Activated CD8-positive, alpha-beta memory T cell treated with anti-CD3 and anti-CD28 coated beads for 48 hours (primary cell): ENCODE measurements around the gene NUDT15.
A peak's percentile ranks its signal among the peaks of the same experiment; 100 is the strongest.
"Not testable (repeated sequence)": the region's sequence is repeated elsewhere in the genome, so short reads cannot be mapped to it uniquely, and the experiment has no call there.

Source experiments
- DNase-seq, 3 experiments: peaks; one replicate each; pipeline ENCODE4 v3.0.0-alpha.2; 2020; ENCODE audit warnings: low read depth in 2 of 3, low spot score in 2 of 3

The NUDT15 gene

DNA sequence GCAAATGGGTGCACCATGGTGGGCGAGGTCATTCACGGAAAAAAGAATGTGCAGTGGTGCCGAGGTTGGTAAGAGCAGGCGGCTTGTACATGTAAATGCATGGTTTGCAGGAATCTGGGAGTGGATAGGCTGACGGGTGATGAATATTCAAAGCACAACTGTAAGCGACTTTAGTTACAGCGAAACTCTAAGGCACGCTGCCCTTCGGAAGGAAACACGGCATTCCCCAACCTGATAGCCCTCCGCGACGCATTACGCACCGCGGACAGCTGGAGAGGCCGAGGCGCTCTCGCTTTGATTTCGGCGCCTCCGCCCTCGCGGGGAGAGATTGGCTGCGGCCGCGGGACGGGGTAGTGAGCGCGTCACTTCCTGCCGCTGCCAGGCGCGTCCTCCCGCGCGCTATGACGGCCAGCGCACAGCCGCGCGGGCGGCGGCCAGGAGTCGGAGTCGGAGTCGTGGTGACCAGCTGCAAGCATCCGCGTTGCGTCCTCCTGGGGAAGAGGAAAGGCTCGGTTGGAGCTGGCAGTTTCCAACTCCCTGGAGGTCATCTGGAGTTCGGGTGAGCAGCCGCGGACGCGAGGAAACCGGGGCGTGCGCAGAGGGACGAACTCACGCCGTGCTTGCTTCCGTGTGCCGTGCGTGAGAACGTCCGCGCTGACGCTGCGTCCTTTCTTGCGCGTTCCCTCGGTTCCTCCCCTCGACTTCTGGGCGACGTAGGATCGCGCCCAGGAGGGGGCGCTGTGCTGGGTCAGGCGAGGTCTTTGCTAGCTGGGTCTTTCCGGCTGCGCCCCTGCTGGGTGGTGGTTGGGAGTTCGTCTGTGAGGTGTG is at the start of gene NUDT15:
Gene NUDT15 (plus strand): TSS at position 381 of the 828 bp plus-strand sequence. CDS start 21 bp downstream, at position 402.
- peak; percentile 86 to 90 (median 88) for DNase-seq

DNA sequence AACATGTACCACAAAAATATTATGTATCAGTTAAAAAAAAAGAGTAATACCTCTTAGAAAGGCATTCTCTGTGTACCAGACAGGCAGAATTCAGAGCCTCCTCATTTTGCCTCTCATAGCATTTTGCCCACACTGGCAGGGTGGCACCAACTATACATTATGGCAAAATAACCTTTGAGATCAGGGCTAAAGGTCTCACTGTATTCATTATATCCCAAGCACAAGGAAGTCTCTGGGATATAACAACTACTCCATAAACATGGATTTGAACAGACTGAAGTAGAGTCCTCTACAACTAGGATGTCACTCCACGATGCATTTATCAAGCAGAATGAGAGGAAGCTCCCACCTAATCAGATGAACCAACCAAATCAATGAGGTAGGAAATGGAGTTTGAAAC is 47.1 kb upstream of the NUDT15 start:
- DNase-seq, result no peak

DNA sequence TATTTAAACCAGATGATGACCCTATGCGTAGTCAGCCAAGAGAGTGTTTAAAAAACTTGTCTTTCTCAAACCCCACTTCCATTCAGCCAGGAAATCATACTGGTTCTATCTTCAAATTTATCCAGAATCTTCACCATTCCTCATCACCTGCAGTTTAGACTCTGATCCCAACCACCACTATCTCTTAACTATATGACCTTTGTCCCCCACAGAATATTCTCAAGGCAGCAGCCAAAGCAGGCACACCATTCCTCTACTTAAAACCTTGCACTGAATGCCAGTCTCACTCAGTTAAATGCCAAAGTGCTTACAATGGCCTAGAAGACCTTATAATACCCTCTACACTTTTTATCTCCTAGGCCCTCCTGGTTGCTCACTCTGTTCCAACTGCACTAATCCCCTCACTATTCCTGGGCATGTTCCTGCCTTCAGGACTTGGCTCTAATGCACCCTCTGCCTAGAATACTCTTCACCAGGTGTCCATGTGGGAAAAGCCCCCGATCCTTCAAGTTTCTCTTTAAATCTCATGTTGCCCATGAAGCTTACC is 46.5 kb upstream of the NUDT15 start:
- no peak for DNase-seq

DNA sequence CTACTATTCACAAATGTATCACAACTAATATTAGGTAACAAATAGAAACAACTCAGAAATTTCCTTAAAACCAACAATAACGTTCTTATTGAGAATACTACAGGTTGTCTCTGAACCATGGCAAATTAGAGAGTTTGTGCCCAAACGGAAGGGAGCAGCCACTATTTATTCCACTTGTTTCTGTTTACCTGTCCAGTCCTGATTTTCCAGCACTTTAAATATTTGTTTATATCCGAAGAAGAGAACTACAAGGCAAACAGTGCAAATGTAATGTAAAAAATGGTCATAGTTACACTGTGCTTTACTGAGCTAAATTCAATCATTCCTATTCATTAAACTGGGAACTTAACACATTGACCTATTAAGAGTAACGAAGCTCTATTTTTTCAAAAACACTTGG is 45.7 kb upstream of the NUDT15 start:
- DNase-seq, result no peak

DNA sequence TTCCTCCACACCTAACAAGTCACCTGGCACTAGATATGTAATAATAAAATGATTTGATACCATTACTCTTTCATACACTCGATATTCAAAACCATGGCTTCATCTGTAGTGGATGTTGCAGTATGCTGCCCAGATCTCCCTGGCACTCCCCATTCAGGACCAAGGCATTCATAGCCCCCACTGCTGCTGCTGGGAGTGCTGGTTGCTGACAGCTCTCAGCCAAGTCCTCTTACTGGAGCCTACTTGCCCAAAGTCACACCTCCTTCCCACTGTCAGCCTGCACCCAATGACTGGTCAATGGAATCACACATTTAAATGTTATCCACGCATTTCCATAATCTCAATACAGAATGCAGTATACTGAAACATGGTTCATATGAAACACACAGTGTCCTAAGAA is 40.1 kb upstream of the NUDT15 start:
- no peak for DNase-seq

DNA sequence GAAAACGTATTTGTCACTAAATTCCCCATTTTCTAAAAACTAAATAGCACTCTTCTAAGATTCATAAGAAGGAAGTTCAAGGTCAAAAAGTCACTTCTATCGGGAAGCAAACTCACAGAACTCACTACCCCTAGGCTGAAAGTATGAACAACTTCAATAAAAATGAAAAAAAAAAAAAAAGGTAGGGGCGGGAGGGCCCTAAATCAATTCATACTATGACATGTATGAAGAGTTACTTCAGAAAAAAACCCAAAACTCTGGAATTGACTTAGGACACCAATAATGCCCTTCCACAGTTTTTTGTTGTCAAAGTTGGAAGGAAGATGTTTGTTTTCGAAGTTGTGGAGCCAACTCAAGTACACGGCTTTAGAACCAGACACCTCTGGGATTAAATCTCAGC is 37.6 kb upstream of the NUDT15 start:
- no peak for DNase-seq

DNA sequence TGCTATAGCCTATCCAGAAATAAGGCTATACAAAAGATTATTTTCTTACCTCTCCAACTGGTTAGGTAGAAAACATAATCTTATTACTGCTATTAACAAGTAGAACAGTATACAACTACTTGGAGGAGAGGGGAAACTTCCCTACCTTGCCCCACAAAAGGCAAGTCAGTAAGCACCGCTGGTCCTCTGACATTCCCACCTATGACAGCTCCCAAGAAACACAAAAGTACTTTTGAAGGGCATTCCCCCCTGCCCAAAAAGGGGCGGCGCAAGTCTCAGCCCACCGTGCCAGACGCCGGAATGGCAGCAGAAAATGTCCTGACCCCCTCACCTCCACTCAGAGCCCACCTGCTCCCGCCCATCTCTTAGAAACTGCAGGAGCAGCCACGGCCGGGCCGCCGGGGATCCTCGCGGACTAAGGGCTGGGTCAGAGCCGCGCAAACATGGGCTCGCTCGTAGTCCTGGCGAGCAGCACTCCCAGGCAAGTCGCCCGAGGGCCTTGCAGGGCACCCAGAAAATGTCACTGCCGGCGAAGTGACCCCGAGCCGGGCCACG is 36.9 kb upstream of the NUDT15 start:
- peak in 1 of 3 experiments; percentile 6 for DNase-seq

DNA sequence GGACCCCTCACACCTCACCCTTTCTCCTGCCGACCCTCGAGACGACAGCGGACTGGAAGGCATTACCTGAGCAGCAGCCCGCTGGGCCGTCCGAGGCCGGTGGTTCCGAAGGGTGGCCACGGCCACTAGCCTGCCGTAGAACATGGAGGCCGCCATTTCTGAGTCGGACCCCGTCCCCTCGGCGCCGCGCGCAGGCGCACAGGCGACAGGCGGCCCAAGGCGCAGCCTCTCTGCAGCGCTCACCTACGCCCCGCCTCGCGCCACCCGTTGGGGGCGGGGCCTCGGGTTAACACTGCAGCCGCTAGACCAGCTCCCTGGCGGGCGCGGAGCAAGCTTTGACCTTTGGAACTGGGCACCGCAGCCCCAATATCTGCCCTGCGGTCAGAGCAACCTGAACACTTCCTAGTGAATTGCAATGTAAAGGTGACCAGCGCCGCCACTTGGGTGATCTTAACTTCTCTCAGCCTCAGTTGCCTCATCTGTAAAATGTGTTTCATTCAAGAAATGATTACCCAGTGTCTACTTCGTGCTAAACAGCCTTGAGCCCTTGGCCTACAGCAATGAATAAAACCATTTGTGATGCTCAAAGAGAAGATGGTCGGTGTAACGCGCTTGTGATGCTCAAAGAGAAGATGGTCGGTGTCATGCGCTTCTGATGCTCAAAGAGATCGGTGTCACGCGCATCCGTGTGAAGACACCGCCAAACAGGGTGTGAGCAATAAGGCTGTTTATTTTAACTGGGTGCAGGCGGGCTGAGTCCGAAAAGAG is 36.2 kb upstream of the NUDT15 start, which contains the start of gene SUCLA2:
Gene SUCLA2 (minus strand): TSS at position 160 of the 768 bp plus-strand sequence. CDS start 4 bp downstream, at position 156.
- peak; percentile 73 to 90 (median 79) for DNase-seq

DNA sequence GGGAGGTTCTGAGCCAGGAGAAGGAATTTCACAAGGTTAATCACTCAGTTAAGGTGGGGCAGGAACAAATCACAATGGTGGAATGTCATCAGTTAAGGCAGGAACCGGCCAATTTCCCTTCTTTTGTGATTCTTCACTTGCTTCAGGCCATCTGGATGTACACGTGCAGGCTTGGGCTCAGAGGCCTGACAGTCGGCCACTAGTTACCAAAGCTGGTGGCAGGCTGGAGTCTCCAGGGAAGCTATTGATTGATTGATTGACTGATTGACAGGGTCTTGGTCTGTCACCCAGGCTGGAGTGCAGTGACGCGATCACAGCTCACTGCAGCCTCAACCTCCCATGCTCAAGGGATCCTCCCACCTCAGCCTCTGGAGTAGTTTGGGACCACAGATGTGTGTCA is 35.5 kb upstream of the NUDT15 start:
- DNase-seq, result not testable (repeated sequence)

DNA sequence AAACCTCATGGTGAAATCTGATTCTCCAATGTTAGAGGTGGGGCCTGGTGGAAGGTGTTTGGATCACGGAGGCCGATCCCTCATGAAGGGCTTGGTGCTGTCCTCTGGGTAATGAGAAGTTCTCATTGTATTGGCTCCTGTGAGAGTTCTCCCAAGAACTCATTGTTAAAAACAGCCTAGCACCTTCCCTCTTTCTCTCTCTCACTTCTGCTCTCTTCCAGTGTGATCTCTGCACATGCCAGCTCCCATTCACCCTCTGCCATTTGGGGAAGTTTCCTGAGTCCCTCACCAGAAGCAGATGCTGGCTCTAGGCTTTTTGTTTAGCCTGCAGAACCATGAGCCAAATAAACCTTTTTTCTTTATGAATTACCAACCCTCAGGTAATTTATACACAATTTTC is 33.3 kb upstream of the NUDT15 start:
- no peak for DNase-seq

DNA sequence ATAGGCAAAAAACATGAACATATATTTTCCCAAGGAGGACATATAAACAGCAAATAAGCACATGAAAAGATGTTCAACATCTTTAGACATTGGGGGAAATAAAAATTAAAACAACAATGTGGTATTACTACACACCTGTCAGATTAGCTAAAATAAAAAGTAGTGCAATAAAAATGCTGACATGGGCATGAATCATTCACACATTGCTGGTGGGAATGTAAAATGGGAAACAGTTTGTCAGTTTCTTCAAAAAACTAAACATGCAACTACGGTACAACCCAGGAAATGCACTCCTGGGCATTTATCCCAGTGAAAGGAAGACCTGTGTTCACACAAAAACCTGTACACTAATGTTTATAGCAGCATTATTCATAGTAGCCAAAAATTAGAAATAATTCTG is 31.1 kb upstream of the NUDT15 start:
- DNase-seq, result no peak

DNA sequence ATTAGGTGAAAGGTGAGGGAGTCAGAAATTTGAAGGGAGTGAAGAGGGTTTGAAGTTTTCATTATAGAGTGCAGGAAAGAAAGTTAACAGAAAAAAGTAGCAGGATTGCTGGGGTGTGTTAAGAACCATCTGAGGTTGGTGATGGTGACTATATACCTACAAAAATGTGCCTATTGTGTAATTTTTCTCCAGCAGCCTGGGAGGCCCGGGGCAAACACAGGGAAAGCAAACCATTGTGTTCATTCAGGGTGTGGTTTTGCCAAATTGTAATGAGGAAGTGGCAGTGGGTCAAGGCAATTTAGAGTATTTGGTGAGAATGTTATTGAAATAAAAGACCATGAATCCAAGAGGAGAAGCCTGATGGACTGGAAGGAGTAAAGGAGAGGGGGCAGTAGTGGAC is 28.2 kb upstream of the NUDT15 start:
- DNase-seq, result no peak

DNA sequence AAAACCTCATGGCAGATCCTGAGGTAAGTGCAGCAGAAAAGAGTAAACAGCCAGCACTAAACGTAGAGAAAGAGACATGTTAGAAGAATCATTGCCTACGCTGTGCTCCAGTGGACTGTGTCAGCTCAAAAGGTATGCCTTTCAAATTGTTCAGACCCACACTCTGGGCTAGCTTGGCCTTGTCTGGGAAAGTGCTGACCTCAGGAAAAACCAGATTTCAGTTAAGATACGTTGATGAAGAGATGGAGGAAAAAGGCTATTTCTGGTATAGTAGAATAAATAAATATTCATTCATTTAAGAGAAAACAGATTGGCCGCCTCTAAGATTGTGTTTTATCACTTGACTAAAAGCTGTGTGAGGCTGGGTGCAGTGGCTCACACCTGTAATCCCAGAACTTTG is 26.8 kb upstream of the NUDT15 start:
- DNase-seq, result no peak

DNA sequence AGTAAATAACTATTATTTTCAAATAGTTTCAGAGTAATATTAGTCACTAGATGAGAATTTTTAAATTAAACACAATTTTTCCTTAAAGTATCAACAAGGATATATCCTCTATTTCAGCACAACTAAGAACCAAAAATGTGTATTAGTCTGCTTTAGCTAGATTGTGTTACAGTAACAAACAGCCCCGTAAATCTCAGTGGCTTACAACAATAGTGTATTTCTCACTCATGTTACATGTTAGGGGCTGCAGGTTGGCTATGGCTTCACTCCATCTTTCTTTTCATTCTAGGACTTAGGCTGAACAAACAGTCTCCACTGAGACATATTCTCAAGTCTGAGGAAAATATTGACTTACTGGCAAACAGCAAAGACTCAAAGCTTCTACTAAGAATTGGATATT is 24.9 kb upstream of the NUDT15 start:
- no peak for DNase-seq

DNA sequence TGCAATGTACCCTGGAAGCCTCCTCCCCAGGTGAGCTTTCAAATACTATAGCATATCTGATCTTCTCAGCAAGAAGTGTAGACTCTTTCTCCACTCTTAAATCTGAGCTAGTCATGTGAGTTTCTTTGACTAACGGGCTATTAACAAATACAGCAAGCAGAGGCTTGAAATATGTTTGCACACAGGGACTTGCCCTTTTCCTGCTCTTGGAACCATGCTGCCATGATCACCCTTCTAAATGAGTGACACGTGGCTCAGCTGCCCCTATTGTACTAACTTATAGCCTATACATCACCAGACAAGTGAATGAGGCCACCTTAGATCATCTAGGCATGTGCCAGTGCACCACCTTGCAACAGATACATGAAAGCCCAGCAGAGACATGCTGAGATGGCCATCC is 23.2 kb upstream of the NUDT15 start:
- DNase-seq, result no peak

DNA sequence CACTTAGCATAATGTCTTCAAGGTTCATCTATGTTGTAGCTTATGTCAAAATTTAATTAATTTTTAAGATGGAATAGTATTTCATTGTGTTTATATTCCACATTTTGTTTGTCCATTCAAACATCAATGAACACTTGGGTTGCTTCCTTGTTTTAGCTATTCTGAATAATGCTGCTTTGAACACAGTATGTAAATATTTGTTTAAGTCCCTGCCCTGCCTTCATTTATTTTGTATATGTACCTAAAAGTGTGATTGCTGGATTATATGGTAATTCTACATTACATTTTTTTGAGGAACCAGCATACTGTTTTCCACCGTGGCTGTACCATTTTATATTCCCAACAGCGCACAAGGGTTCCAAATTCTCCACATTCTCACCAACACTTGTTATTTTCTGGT is 18.9 kb upstream of the NUDT15 start:
- no peak for DNase-seq

DNA sequence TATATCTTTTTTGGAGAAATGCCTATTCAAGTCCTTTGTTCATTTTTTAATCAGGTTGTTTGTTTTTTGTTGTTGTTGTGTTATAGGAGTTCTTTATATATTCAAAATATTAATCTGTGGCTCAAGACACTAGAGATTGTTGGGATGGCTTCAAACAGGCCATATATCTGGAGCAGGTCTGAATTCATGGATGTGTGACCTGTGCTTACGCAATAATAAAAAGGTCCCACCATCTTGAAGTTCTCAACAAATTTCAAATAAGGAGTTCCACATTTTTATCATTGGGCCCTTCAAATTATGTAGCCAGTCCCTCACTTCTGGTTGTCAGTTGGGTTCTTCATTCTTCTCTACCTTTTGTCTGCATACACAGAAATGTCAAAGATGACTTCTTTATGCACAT is 17.7 kb upstream of the NUDT15 start:
- no peak for DNase-seq

DNA sequence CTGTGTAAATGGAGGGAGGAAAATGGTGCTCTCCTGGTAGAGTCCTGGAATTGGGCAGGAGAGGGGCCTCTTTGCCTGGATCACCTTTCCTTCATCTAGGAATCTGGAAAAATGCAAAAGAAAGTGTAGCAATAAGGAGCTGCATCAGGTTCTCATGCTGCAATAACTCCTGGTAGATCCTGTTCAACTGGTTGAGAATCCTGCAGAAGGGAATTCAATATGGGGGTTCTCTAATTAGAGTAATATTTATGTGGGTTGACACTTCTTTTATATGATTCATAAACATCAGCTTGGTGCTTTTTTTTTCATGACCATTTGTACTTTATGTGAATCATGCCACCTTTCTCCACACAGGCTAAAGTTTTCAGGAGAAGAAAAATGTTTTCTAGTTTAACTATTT is 9.5 kb upstream of the NUDT15 start:
- DNase-seq, result no peak

DNA sequence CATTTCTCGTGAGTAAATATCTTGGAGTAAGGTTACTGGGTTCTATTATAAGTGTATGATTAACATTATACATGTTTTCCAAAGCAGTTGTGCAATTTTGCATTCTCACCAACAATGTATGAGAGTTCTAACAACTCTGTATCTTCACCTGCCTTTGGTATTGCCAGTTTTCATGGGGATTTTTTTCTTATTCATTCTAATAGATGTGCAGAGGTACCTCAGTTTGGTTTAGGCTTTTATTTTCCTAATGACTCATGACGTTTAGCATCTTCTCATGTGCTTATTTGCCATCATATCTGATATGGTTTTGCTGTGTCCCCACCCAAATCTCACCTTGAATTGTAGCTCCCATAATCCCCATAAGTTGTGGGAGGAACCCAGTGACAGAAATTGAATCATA is 7.7 kb upstream of the NUDT15 start:
- no peak for DNase-seq

DNA sequence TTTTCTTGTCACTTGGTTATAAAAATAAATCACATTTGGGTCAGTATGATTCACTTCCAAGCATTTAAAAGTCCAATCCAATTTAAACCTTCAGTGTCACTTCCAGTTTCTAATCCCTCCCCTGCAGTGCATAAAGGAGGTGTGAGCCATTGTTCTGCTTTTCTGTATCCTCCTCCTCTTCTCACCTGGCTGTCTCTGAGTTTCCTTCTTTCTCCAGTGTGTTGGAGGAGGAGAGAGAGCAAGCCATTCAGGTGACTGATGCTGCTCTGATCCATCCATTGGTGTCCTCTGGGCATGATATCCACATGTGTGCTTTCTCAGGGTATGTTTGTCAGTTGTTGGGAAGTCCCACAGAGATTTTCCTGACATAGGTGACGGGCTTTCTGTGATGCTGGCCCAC is 1.2 kb downstream of the NUDT15 start:
- DNase-seq, result no peak

DNA sequence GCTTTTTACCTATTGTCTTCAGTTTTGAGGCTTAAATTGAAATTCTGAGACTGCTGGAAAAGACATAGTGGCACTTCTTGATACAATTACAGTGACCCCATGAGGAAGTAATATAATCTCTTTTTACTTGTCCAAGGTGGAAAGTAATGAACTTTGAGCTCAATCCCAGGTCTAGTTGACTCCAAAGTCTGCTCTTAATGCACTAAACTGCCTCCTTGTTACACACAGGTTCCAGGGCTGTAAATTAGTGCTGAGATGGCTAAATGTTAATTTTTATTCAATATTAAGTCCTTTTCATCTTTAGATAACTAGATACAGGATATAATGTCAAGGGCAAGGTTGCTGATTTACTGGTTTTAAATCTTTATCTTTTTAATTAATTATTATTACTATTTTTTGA is 2.5 kb downstream of the NUDT15 start:
- no peak for DNase-seq

DNA sequence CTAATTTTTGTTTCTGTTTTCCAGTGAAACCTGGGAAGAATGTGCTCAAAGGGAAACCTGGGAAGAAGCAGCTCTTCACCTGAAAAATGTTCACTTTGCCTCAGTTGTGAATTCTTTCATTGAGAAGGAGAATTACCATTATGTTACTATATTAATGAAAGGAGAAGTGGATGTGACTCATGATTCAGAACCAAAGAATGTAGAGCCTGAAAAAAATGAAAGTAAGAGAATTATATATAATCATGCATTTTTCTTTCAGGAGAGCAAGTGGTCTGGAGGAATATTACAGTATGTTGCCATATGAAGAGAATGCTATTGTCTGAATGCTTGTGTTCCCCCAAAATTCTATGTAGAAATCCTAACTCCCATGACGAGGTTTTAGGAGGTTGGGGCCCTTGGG is 3.4 kb downstream of the NUDT15 start:
- no peak for DNase-seq
